SK-N-SH (cell line): ENCODE data around the gene TPPP. TPM values are rescaled to one million over a fixed set of nuclear protein-coding genes. Genes with fewer than 3 reads are reported as not detected.
"Not testable (repeated sequence)": the region's sequence is repeated elsewhere in the genome, so short reads cannot be mapped to it uniquely, and the experiment has no call there.

ENCODE experiments used
- CTCF ChIA-PET: fragments of 300-600, 350-600 bp; formaldehyde crosslinking; extraction: SDS; loops from one replicate; lab custom pipeline; 2021; lab: Yijun Ruan, JAX
- POLR2A ChIA-PET: fragments of 350-600 bp; sonication (Branson Sonifier 250); formaldehyde crosslinking; extraction: SDS; loops from one replicate; lab custom pipeline; 2020; ENCODE audit warnings: antibody characterized with exemption, inconsistent platforms; lab: Yijun Ruan, JAX
- DNase-seq: peaks from one replicate; pipeline ENCODE4 v3.0.0; 2012
- H2AFZ ChIP-seq: fragments of 200-600 bp; sonication (generic); 2 replicates; pipeline ENCODE4 v1.8.1; 2016; ENCODE audit warnings: antibody characterized with exemption, mild to moderate bottlenecking, low read depth
- H3F3A ChIP-seq: fragments of 200-600 bp; sonication (generic); replicated peaks from 2 replicates; pipeline ENCODE3; 2016; ENCODE audit warnings: antibody characterized with exemption, mild to moderate bottlenecking; ENCODE audit not compliant: insufficient read depth
- H3K27ac ChIP-seq, 2 experiments: fragments of 200-500 bp in 1 of 2; fragments of 200-600 bp in 1 of 2; sonication (Bioruptor generic) in 1 of 2; sonication (generic), shearing (Covaris generic) in 1 of 2; 2 replicates each; pipeline versions ENCODE4 v1.5.1 to v1.6.1; 2014 to 2016; ENCODE audit warnings: low read depth in 2 of 2, inconsistent platforms in 1 of 2, low read length in 1 of 2, mild to moderate bottlenecking in 1 of 2, mixed read lengths in 1 of 2
- H3K27me3 ChIP-seq: fragments of 200-600 bp; sonication (generic), shearing (Covaris generic); 2 replicates; pipeline ENCODE4 v1.6.1; 2016; ENCODE audit warnings: mixed run types; ENCODE audit not compliant: insufficient read depth
- H3K36me3 ChIP-seq, 2 experiments: fragments of 200-500 bp in 1 of 2; fragments of 200-600 bp in 1 of 2; sonication (Bioruptor generic) in 1 of 2; sonication (generic) in 1 of 2; replicated peaks in 1 of 2; 2 replicates each; pipeline versions ENCODE3 to v1.5.1; 2014 to 2016; ENCODE audit warnings: low read length in 1 of 2, mild to moderate bottlenecking in 1 of 2; ENCODE audit not compliant: insufficient read depth in 2 of 2, control insufficient read depth in 1 of 2
- H3K4me1 ChIP-seq, 2 experiments: fragments of 200-500 bp in 1 of 2; fragments of 200-600 bp in 1 of 2; sonication (Bioruptor generic) in 1 of 2; sonication (generic), shearing (Covaris generic) in 1 of 2; 2 replicates each; pipeline versions ENCODE4 v1.5.1 to v1.6.1; 2014 to 2016; ENCODE audit warnings: low read depth in 1 of 2, low read length in 1 of 2, mixed run types in 1 of 2; ENCODE audit not compliant: insufficient read depth in 2 of 2, control insufficient read depth in 1 of 2
- H3K4me2 ChIP-seq: fragments of 200-600 bp; sonication (generic), shearing (Covaris generic); 2 replicates; pipeline ENCODE4 v1.6.1; 2017; ENCODE audit warnings: mixed run types
- H3K4me3 ChIP-seq, 2 experiments: fragments of 200-500 bp in 1 of 2; fragments of 200-600 bp in 1 of 2; sonication (Bioruptor generic) in 1 of 2; sonication (generic), shearing (Covaris generic) in 1 of 2; 2 replicates each; pipeline versions ENCODE4 v1.5.1 to v1.8.1; 2014 to 2016; ENCODE audit warnings: low read depth in 2 of 2, inconsistent platforms in 1 of 2, low read length in 1 of 2, mild to moderate bottlenecking in 1 of 2, mixed read lengths in 1 of 2, moderate library complexity in 1 of 2
- H3K79me2 ChIP-seq: fragments of 200-600 bp; sonication (generic); 2 replicates; pipeline ENCODE4 v1.8.1; 2017; ENCODE audit warnings: mild to moderate bottlenecking; ENCODE audit not compliant: insufficient read depth
- H3K9ac ChIP-seq: fragments of 200-600 bp; sonication (generic); 2 replicates; pipeline ENCODE4 v1.6.1; 2017; ENCODE audit warnings: mixed run types
- H3K9me2 ChIP-seq: fragments of 200-600 bp; sonication (generic); 2 replicates; pipeline ENCODE4 v1.6.1; 2017; ENCODE audit warnings: mixed run types
- H3K9me3 ChIP-seq: fragments of 200-600 bp; sonication (generic); 2 replicates; pipeline ENCODE4 v1.6.1; 2017; ENCODE audit warnings: mixed run types, mild to moderate bottlenecking, moderate library complexity
- H4K20me1 ChIP-seq: fragments of 200-600 bp; sonication (generic); 2 replicates; pipeline ENCODE4 v1.6.1; 2017; ENCODE audit warnings: mild to moderate bottlenecking, mixed run types; ENCODE audit not compliant: insufficient read depth
- JUND ChIP-seq: IDR thresholded peaks from 2 replicates; pipeline ENCODE4 v1.4.0; 2012
- POLR2AphosphoS5 ChIP-seq: IDR thresholded peaks from 2 replicates; pipeline ENCODE4 v1.6.1; 2012; ENCODE audit warnings: low read depth, low read length
- WGBS: methylation state at CpG from one replicate; pipeline ENCODE4 v1.1.6; 2017; ENCODE audit warnings: low lambda C conversion rate; 5-methylcytosine and 5-hydroxymethylcytosine counted together
- polyA plus RNA-seq, 3 experiments: library from polyadenylated mRNA; depleted of rRNA; stranded (reverse); fragments of >200 nt; gene quantifications; 2 replicates each; pipeline ENCODE4 v1.2.3, GENCODE V29; 2012

TPPP gene
- polyA plus RNA-seq, 1 of the 3 experiments (the other 2 are of a cell fraction), result 0.05 TPM

- H3K27me3 ChIP-seq, H2AFZ ChIP-seq, H3K4me1 ChIP-seq, H3K36me3 ChIP-seq, H3K9me3 ChIP-seq, H3K27ac ChIP-seq, H4K20me1 ChIP-seq, POLR2A ChIA-PET, H3K9me2 ChIP-seq, H3K9ac ChIP-seq, H3K4me3 ChIP-seq, CTCF ChIA-PET, H3K79me2 ChIP-seq, H3K4me2 ChIP-seq, H3F3A ChIP-seq: not testable (repeated sequence)
- 65% methylated on average over 16 of the region's 30 CpGs for WGBS
- DNase-seq, result peak; percentile 5
These were observed 4.7 kb downstream of the TPPP start for GRCh38 chr5:688348-689010.

GRCh38 chr5:686936-687335, 6.2 kb downstream of the TPPP start:
- H3F3A ChIP-seq, H3K79me2 ChIP-seq, CTCF ChIA-PET, H3K9ac ChIP-seq, H3K9me2 ChIP-seq, H2AFZ ChIP-seq, H4K20me1 ChIP-seq, H3K4me2 ChIP-seq, H3K27ac ChIP-seq, POLR2A ChIA-PET, DNase-seq, H3K36me3 ChIP-seq, H3K4me1 ChIP-seq, H3K27me3 ChIP-seq, H3K4me3 ChIP-seq, H3K9me3 ChIP-seq: not testable (repeated sequence)
- WGBS, result 66% methylated on average over 10 of the region's 12 CpGs

- CTCF ChIA-PET, H3K4me1 ChIP-seq, H2AFZ ChIP-seq, POLR2A ChIA-PET, H3K9me2 ChIP-seq, H4K20me1 ChIP-seq, H3K9me3 ChIP-seq, H3K4me2 ChIP-seq, H3K27ac ChIP-seq, H3K9ac ChIP-seq, DNase-seq, H3K36me3 ChIP-seq, H3F3A ChIP-seq, H3K27me3 ChIP-seq, H3K79me2 ChIP-seq, H3K4me3 ChIP-seq: not testable (repeated sequence)
- 88% methylated on average over 5 of the region's 12 CpGs for WGBS
These were observed 7.0 kb downstream of the TPPP start for GRCh38 chr5:686172-686523.

- H3K27me3 ChIP-seq, result no peaks in the 10 kb centered on the region
- ChIA-PET POLR2A (no interaction called here), CTCF (no interaction called here)
- no peaks in the 10 kb centered on the region for H3K9me3 ChIP-seq
- H2AFZ ChIP-seq, result no peak overlapping the region
- no peaks in the 10 kb centered on the region for H3F3A ChIP-seq
- H4K20me1 ChIP-seq, result no peaks in the 10 kb centered on the region
- no peak overlapping the region for H3K4me3 ChIP-seq
- no peaks in the 10 kb centered on the region for H3K4me1 ChIP-seq
- H3K9ac ChIP-seq, result no peak overlapping the region
- DNase-seq, result peak; percentile 21
- H3K79me2 ChIP-seq, result no peaks in the 10 kb centered on the region
- no peaks in the 10 kb centered on the region for H3K9me2 ChIP-seq
- no peaks in the 10 kb centered on the region for H3K36me3 ChIP-seq
- 61% methylated on average over 8 of the region's 24 CpGs for WGBS
- H3K27ac ChIP-seq, result no peak overlapping the region
- H3K4me2 ChIP-seq, result no peak overlapping the region
- TF ChIP-seq POLR2AphosphoS5, result no peak
- no peak for TF ChIP-seq JUND
These were observed 7.6 kb downstream of the TPPP start for GRCh38 chr5:685262-686171.
